Memory B cell (primary cell): ENCODE results near the gene DLAT.
"Not testable (repeated sequence)": the region's sequence is repeated elsewhere in the genome, so short reads cannot be mapped to it uniquely, and the experiment has no call there.

Experiments
- ATAC-seq: fragments of 150-1000 bp; cut with Tn5 transposase; 2 replicates; pipeline ENCODE4 v1.10.0; 2021; ENCODE audit warnings: low read depth, mild to moderate bottlenecking, moderate library complexity
- DNase-seq, 2 donors: peaks; one replicate each; pipeline ENCODE4 v3.0.0; 2022; ENCODE audit warnings: low spot score in 2 of 2
- H3K27ac Mint-ChIP-seq: one replicate; pipeline ENCODE4 v1.8.0; 2022; ENCODE audit warnings: mild to moderate bottlenecking, moderate library complexity, mixed read lengths
- H3K27me3 Mint-ChIP-seq: one replicate; pipeline ENCODE4 v1.8.0; 2022; ENCODE audit warnings: mixed read lengths
- H3K36me3 Mint-ChIP-seq: one replicate; pipeline ENCODE4 v1.8.0; 2022; ENCODE audit warnings: mild to moderate bottlenecking, mixed read lengths
- H3K4me1 Mint-ChIP-seq: one replicate; pipeline ENCODE4 v1.8.0; 2022; ENCODE audit warnings: mixed read lengths
- H3K4me3 Mint-ChIP-seq: one replicate; pipeline ENCODE4 v1.8.0; 2022; ENCODE audit warnings: mild to moderate bottlenecking, moderate library complexity, mixed read lengths
- H3K9me3 Mint-ChIP-seq: one replicate; pipeline ENCODE4 v1.8.0; 2022; ENCODE audit warnings: mixed read lengths

DLAT gene

DNA sequence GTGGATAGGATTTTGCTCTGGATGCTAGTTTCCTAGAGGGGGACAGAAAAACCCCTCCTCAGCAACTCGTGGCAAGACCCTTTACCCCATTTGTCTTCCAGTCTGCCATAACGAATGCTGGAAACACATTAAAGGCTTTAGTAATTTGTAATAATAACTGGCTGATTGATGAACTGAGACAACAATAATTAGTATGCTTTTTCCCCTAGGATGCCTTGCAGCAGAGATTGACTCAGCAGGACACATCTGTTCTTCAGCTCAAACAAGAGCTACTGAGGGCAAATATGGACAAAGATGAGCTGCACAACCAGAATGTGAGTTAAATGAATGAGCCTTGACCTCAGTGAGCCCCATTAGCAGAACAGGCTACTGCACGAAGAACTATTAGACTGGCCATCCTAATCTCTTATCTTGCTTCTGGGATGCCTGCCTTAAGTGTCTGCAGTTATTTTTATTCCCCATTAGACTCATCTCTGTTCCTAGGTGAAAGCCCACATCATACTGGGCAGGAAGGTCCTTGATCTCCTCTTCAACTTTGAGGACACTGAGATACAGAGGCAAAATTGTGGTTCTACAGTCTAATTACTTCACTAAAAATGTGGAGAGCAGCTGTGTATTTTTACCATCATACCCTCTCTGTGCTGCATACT, 32.9 kb upstream of the DLAT start:
- no peak overlapping the region for H3K4me3 Mint-ChIP-seq
- H3K27ac Mint-ChIP-seq: no peak overlapping the region
- no peaks in the 10 kb centered on the region for H3K27me3 Mint-ChIP-seq
- H3K4me1 Mint-ChIP-seq: no peaks in the 10 kb centered on the region
- H3K9me3 Mint-ChIP-seq: no peaks in the 10 kb centered on the region
- ATAC-seq (no peak), DNase-seq (no peak)
- H3K36me3 Mint-ChIP-seq: no peaks in the 10 kb centered on the region

DNA sequence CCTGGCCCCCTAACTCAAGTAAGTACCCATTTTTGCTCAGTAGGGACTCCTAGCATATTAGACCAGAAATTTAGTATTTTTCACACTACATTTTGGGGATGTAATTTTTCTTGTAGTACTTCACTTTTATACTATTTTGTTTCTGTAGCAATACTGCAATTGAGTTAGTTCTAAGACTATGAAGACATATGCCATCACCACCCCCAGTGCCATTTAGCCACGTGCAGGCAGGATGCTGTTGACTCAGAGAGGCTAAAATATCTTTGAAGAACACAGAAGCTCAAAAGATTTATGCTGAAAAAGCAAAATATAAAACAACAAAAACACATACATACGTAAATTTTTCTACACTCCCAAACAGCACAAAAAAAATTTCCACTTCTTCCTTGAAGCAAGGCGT, 29.1 kb upstream of the DLAT start:
- Mint-ChIP-seq H3K4me1 (peaks cover 3% of the 10 kb centered on the region), H3K4me3 (no peak overlapping the region), H3K36me3 (no peaks in the 10 kb centered on the region), H3K9me3 (no peaks in the 10 kb centered on the region), H3K27me3 (peaks cover 5% of the 10 kb centered on the region), H3K27ac (no peak overlapping the region)
- DNase-seq (no peak), ATAC-seq (no peak)

DNA sequence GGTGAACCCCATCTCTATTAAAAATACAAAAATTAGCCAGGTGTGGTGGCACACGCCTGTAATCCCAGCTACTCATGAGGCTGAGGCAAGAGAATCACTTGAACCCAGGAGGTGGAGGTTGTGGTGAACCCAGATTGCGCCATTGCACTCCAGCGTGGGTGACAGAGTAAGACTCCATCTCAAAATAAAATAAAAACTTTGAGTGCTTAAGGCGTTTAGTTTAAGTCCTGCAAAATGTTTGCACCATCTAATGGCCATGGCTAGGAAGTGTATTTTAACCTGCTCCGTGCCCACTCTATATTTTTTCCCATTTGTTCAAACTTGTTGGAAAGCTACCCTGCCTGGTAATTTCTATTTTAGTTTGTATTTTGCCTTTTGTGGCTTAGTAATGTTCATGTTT, 28.5 kb upstream of the DLAT start:
- not testable (repeated sequence) for H3K4me1 Mint-ChIP-seq, H3K4me3 Mint-ChIP-seq, H3K9me3 Mint-ChIP-seq, H3K27ac Mint-ChIP-seq, DNase-seq, H3K27me3 Mint-ChIP-seq, H3K36me3 Mint-ChIP-seq, ATAC-seq

DNA sequence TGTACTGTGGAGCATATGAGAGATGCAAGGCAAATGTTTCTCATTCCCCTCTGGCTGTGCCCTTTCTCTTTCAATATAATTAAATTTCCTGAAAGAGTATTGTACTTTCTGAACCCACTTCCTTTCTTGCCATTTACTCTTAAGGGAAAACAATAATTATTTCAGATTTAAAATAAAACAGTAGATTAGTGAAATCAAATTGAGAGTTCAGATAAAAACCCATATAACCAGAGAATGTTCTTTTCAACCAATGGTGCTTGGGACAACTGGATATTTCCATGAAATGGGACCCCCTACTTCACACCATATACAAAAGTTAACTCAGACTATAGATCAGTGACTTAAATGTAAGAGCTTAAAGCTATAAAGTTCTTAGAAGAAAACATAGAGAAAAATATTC, 26.1 kb upstream of the DLAT start:
- Mint-ChIP-seq H3K9me3 (no peaks in the 10 kb centered on the region), H3K27ac (no peak overlapping the region), H3K4me1 (peaks cover 3% of the 10 kb centered on the region), H3K36me3 (no peaks in the 10 kb centered on the region), H3K4me3 (no peak overlapping the region), H3K27me3 (peaks cover 6% of the 10 kb centered on the region)
- ATAC-seq (no peak), DNase-seq (no peak)

GRCh38 chr11:112000703-112001102, 24.5 kb upstream of the DLAT start:
- Mint-ChIP-seq H3K4me3 (no peak overlapping the region), H3K9me3 (no peaks in the 10 kb centered on the region), H3K27me3 (peaks cover 6% of the 10 kb centered on the region), H3K36me3 (no peaks in the 10 kb centered on the region), H3K27ac (no peak overlapping the region), H3K4me1 (peaks cover 9% of the 10 kb centered on the region)
- DNase-seq (no peak), ATAC-seq (no peak)

DNA sequence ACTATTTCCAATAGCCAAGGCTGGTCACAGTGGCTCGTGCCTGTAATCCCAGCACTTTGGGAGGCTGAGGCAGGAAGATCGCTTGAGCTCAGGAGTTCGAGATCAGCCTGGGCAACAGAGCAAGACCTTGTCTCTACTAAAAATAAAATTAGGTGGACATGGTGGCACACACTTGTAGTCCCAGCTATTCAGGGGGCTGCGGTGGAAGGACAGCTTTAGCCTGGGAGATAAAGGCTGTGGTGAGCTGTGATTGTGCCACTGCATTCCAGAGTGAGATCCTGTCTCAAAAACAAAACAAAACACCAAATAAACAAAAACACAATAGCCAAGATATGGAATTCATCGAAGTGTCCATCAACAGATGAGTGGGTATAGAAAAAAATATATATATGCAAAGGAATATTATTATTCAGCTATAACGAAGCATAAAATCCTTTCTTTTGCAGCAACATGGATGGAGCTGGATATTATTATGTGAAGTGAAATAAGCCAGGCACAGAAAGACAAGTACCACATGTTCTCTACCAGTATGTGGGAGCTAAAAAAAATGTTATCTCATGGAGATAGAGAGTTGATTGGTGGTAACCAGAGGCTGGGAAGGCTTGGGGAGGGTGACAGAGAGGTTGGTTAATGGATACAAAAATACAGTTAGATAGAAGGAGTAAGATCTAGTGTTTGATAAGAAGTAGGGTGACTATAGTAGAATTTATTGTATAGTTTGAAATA, 22.6 kb upstream of the DLAT start:
- H3K9me3 Mint-ChIP-seq: no peaks in the 10 kb centered on the region
- H3K4me3 Mint-ChIP-seq: no peak overlapping the region
- ATAC-seq (no peak), DNase-seq (no peak)
- peaks cover 9% of the 10 kb centered on the region for H3K4me1 Mint-ChIP-seq
- no peak overlapping the region for H3K27ac Mint-ChIP-seq
- no peaks in the 10 kb centered on the region for H3K36me3 Mint-ChIP-seq
- H3K27me3 Mint-ChIP-seq: peaks cover 8% of the 10 kb centered on the region

GRCh38 chr11:112004389-112004788, 20.8 kb upstream of the DLAT start:
- no peak overlapping the region for H3K27ac Mint-ChIP-seq
- H3K4me3 Mint-ChIP-seq: no peak overlapping the region
- peak; percentile 100 for ATAC-seq

DNA sequence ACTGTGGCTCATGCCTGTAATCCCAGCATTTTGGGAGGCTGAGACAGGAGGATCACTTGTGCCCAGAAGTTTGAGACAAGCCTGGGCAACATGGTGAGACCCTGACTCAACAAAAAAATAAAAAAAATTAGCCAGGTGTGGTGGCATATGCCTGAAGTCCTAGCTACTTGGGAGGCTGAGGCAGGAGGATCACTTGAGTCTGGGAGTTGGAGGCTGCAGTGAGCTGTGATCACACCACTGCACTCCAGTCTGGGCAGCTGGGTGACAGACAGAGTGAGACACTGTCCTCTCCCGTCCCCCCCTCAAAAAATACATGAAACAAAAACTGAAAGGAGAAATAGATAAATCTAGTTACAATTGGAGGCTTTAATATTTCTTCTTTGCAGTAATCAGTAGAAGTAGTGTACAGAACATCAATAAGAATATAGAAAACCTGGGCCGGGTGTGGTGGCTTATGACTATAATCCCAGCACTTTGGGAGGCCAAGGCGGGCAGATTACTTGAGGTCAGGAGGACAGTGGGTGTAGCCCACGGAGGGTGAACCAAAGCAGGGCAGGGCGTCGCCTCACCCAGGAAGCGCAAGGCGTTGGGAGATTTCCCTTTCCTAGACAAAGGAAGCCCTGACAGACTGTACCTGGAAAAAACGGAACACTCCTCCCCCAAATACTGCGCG, 19.6 kb upstream of the DLAT start:
- H3K27me3 Mint-ChIP-seq: peaks cover 5% of the 10 kb centered on the region
- no peaks in the 10 kb centered on the region for H3K9me3 Mint-ChIP-seq

More at GRCh38 chr11:112004389-112004788, 20.8 kb upstream of the DLAT start:
- peaks cover 6% of the 10 kb centered on the region for H3K4me1 Mint-ChIP-seq
- H3K36me3 Mint-ChIP-seq: no peaks in the 10 kb centered on the region
- no peaks in the 10 kb centered on the region for H3K9me3 Mint-ChIP-seq
- DNase-seq: peak; percentile 23 to 29
- peaks cover 8% of the 10 kb centered on the region for H3K27me3 Mint-ChIP-seq

DNA sequence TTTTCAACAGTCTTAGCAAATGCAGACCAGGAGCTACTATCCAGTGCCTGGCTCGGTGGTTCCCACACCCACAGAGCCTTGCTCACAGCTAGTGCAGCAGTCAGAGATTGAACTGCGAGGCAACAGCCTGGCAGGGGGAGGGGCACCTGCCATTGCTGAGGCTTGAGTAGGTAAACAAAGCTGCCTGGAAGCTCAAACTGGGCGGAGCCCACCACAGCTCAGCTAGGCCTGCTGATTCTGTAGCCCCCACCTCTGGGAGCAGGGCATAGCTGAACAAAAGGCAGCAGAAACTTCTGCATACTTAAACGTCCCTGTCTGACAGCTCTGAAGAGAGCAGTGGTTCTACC, 19.1 kb upstream of the DLAT start:
- H3K27me3 Mint-ChIP-seq, H3K27ac Mint-ChIP-seq, DNase-seq, H3K36me3 Mint-ChIP-seq, ATAC-seq, H3K4me1 Mint-ChIP-seq, H3K9me3 Mint-ChIP-seq, H3K4me3 Mint-ChIP-seq: not testable (repeated sequence)

More for the DNA sequence above, 19.6 kb upstream of the DLAT start:
- no peak overlapping the region for H3K27ac Mint-ChIP-seq
- H3K4me3 Mint-ChIP-seq: no peak overlapping the region
- H3K4me1 Mint-ChIP-seq: peaks cover 6% of the 10 kb centered on the region
- DNase-seq (no peak), ATAC-seq (no peak)
- no peaks in the 10 kb centered on the region for H3K36me3 Mint-ChIP-seq

GRCh38 chr11:112011451-112011850, 13.8 kb upstream of the DLAT start:
- H3K27ac Mint-ChIP-seq, DNase-seq, H3K9me3 Mint-ChIP-seq, H3K4me3 Mint-ChIP-seq, ATAC-seq, H3K36me3 Mint-ChIP-seq, H3K4me1 Mint-ChIP-seq, H3K27me3 Mint-ChIP-seq: not testable (repeated sequence)

- Mint-ChIP-seq H3K27ac (no peak overlapping the region), H3K4me3 (no peak overlapping the region), H3K36me3 (no peaks in the 10 kb centered on the region), H3K4me1 (peaks cover 7% of the 10 kb centered on the region), H3K27me3 (no peaks in the 10 kb centered on the region), H3K9me3 (no peaks in the 10 kb centered on the region)
- DNase-seq: no peak
- ATAC-seq: no peak
Measured at GRCh38 chr11:112012874-112013273, 12.3 kb upstream of the DLAT start.

DNA sequence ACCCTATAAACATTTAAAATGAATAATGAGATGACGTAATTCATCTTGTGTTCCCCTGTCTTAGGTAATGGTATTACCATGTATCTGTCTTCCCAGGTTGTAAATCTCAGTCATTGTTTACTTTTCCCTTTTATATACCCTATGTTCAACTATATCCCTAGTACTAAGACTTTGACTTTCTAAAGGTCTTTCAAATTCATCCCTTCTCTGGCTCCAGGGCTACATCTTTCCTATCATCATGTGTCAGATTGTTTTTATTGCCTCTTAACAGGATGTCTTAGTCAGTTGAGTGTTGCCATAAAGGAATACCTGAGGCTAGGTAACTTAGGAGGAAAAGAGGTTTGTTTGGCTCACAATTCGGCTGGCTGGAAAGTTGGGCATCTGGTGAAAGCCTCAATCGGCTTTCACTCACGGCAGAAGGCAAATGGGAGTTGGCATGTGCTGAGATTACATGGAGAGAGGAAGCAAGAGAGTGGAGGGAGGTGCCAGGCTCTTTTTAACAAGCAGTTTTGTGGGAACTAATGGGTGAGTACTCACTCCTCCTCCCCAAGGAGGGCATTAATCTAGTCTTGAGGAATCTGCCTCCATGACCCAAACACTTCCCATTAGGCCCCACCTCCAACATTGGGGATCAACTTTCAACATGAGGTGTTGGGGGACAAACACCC, 11.6 kb upstream of the DLAT start:
- Mint-ChIP-seq H3K4me3 (no peak overlapping the region), H3K4me1 (peaks cover 7% of the 10 kb centered on the region), H3K27ac (no peak overlapping the region), H3K9me3 (no peaks in the 10 kb centered on the region), H3K27me3 (no peaks in the 10 kb centered on the region), H3K36me3 (no peaks in the 10 kb centered on the region)
- ATAC-seq (no peak), DNase-seq (no peak)

DNA sequence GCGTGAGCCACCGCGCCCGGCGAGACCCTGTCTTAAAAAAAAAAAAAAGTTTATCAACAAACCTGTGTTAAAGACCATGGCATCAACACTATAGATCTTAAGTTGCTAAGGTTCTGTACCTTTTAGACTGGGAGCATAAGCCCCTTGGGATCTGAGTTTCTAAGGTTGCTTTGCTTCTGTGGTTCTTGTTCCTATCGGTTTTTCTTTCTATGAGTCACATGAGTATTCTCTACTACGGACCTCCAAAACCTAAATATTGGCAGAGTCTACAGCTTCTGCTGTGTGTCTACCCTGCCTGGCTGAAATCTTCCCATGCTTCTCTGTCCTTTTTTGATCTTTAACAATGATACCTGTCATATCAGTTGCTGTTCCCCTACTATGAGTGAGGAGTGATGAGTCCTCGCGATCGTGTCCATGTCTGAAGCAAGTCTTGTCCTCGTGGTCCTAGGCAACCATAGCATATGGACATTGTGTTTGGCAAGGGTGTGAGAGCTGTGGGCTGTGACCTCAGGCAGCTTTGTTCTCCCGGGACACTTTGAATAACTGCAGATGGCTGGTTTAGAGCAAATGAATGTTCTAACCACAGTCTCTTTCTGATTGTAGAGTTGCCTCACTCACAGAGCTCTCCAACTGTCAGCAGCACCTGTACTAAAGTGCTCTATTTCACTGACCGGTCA, 9.0 kb upstream of the DLAT start:
- DNase-seq: peak in 1 of 2 donors; percentile 5

More for the DNA sequence above, 9.0 kb upstream of the DLAT start:
- Mint-ChIP-seq H3K4me3 (peak overlapping the region; percentile 82), H3K36me3 (no peaks in the 10 kb centered on the region), H3K27me3 (no peaks in the 10 kb centered on the region), H3K27ac (peak overlapping the region; percentile 11), H3K4me1 (peaks cover 7% of the 10 kb centered on the region), H3K9me3 (no peaks in the 10 kb centered on the region)
- peak; percentile 85 for ATAC-seq
